ENCODE results near the gene H19.

Gene H19

GRCh38 chr11:2031058-2031457 is 33.4 kb upstream of the H19 start:
- Histone ChIP-seq H3K4me3 (ENCODE audit: low read depth, low read length, poor library complexity, severe bottlenecking) (no peak overlapping the region), H3K4me2 (ENCODE audit: low read length) (no peak overlapping the region), H3K4me1 (ENCODE audit: insufficient read depth, low read length, severe bottlenecking) (no peaks in the 10 kb centered on the region), H2AFZ (ENCODE audit: low read length) (no peak overlapping the region), H3F3A (ENCODE audit: insufficient read depth, low read length) (no peaks in the 10 kb centered on the region), H3K9me2 (ENCODE audit: low read depth, low read length) (no peaks in the 10 kb centered on the region), H3K9ac (ENCODE audit: low read length) (no peak overlapping the region), H3K9me3 (ENCODE audit: low read length) (no peaks in the 10 kb centered on the region), H3K79me2 (ENCODE audit: insufficient read depth, low read length) (no peaks in the 10 kb centered on the region), H3K27ac (ENCODE audit: low read depth, low read length, poor library complexity, severe bottlenecking) (no peak overlapping the region), H3K36me3 (ENCODE audit: insufficient read depth, low read length) (no peaks in the 10 kb centered on the region), H4K20me1 (ENCODE audit: insufficient read depth, low read length) (no peaks in the 10 kb centered on the region), H3K27me3 (ENCODE audit: insufficient read depth, low read length) (no peaks in the 10 kb centered on the region)
- no peak for TF ChIP-seq CTCF (IDR thresholded peaks at IDR 0.05; ENCODE audit: low read length)

- no peaks in the 10 kb centered on the region for H3K27me3 ChIP-seq (ENCODE audit: insufficient read depth, low read length)
- no peaks in the 10 kb centered on the region for H3F3A ChIP-seq (ENCODE audit: insufficient read depth, low read length)
- no peak overlapping the region for H3K4me3 ChIP-seq (ENCODE audit: low read depth, low read length, poor library complexity, severe bottlenecking)
- no peak overlapping the region for H2AFZ ChIP-seq (ENCODE audit: low read length)
- no peaks in the 10 kb centered on the region for H4K20me1 ChIP-seq (ENCODE audit: insufficient read depth, low read length)
- no peak overlapping the region for H3K9ac ChIP-seq (ENCODE audit: low read length)
- H3K27ac ChIP-seq (ENCODE audit: low read depth, low read length, poor library complexity, severe bottlenecking), result no peak overlapping the region
- H3K4me2 ChIP-seq (ENCODE audit: low read length), result no peak overlapping the region
- H3K36me3 ChIP-seq (ENCODE audit: insufficient read depth, low read length), result no peaks in the 10 kb centered on the region
- TF ChIP-seq EZH2 (IDR thresholded peaks at IDR 0.05; ENCODE audit: borderline replicate concordance, low read length), result no peak
- TF ChIP-seq CTCF (IDR thresholded peaks at IDR 0.05; ENCODE audit: low read length), result no peak
- H3K79me2 ChIP-seq (ENCODE audit: insufficient read depth, low read length), result no peaks in the 10 kb centered on the region
- no peaks in the 10 kb centered on the region for H3K9me2 ChIP-seq (ENCODE audit: low read depth, low read length)
- no peaks in the 10 kb centered on the region for H3K9me3 ChIP-seq (ENCODE audit: low read length)
- H3K4me1 ChIP-seq (ENCODE audit: insufficient read depth, low read length, severe bottlenecking), result no peaks in the 10 kb centered on the region
Measured at GRCh38 chr11:2027708-2028107, 30.1 kb upstream of the H19 start.

- no peak for TF ChIP-seq EZH2 (IDR thresholded peaks at IDR 0.05; ENCODE audit: borderline replicate concordance, low read length)
- no peak for TF ChIP-seq CTCF (IDR thresholded peaks at IDR 0.05; ENCODE audit: low read length)
- Histone ChIP-seq H3K4me1 (ENCODE audit: insufficient read depth, low read length, severe bottlenecking) (no peaks in the 10 kb centered on the region), H3K79me2 (ENCODE audit: insufficient read depth, low read length) (no peaks in the 10 kb centered on the region), H4K20me1 (ENCODE audit: insufficient read depth, low read length) (no peaks in the 10 kb centered on the region), H3K36me3 (ENCODE audit: insufficient read depth, low read length) (no peaks in the 10 kb centered on the region), H3K27ac (ENCODE audit: low read depth, low read length, poor library complexity, severe bottlenecking) (no peak overlapping the region), H3K9ac (ENCODE audit: low read length) (no peak overlapping the region), H2AFZ (ENCODE audit: low read length) (no peak overlapping the region), H3K9me3 (ENCODE audit: low read length) (no peaks in the 10 kb centered on the region), H3F3A (ENCODE audit: insufficient read depth, low read length) (no peaks in the 10 kb centered on the region), H3K4me2 (ENCODE audit: low read length) (no peak overlapping the region), H3K27me3 (ENCODE audit: insufficient read depth, low read length) (no peaks in the 10 kb centered on the region), H3K4me3 (ENCODE audit: low read depth, low read length, poor library complexity, severe bottlenecking) (no peak overlapping the region), H3K9me2 (ENCODE audit: low read depth, low read length) (no peaks in the 10 kb centered on the region)
Measured at GRCh38 chr11:2015025-2015424, 17.4 kb upstream of the H19 start.

Data from OCI-LY1 (cell line).